ENCODE data around the gene MGAT3. TPM values are rescaled to one million over a fixed set of nuclear protein-coding genes. Genes with fewer than 3 reads are reported as not detected.

The MGAT3 gene
- total and polyA plus RNA-seq, 9 of the 15 experiments (the other 6 are each of a cell fraction or from before 2014, with no cell fraction given) = 0.10 to 11.5 (median 4.6) TPM

DNA sequence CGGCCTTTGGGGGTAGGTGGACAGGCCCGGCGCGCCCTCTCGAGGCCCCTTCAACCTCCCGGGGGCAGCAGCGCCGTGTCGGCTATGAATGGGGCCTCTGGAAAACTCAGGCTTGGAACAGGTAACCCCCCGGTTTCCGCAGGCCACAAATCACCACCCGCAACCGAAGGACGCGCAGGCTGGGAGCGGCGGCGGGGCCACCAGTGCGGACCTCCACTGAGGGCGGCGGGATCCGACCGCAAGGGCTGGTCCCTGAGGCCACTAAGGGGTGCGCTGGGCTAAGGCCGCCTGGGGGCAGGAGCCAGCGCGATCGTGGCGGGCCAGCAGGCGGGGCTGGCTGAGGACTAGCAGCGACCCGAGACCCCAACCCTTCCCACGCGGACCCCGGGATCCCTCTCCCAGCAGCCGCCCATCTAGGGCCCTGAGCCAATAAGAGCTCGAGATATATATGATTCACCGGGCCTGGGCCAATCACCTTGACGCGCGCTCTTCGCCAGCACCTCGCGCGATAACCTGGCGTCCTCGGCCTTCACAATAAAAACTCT is 62.9 kb downstream of the MGAT3 start:
- Histone ChIP-seq H3K27me3 (ENCODE audit: control insufficient read depth in 2 of 2, insufficient read depth in 2 of 2, low read length in 2 of 2) (no peaks in the 10 kb centered on the region), H4K20me1 (replicated peaks; ENCODE audit: control insufficient read depth, insufficient read depth, low read length) (peaks cover 28% of the 10 kb centered on the region), H3K9me1 (ENCODE audit: control insufficient read depth, insufficient read depth, low read length) (no peaks in the 10 kb centered on the region), H3K36me3 (ENCODE audit: control insufficient read depth, insufficient read depth, low read length) (peaks cover 68% of the 10 kb centered on the region), H3K4me3 (peak overlapping the region; percentile 99), H3K79me2 (ENCODE audit: control insufficient read depth, insufficient read depth, low read length) (peaks cover 74% of the 10 kb centered on the region), H2AFZ (ENCODE audit: low read depth, low read length) (peak overlapping the region; percentile 84), H3K27ac (ENCODE audit: extremely low read depth, low read depth, low read length) (peak overlapping the region; percentile 100), H3K4me2 (ENCODE audit: insufficient read depth, low read length) (peak overlapping the region; percentile 97), H3K9me3 (replicated peaks; ENCODE audit: control insufficient read depth, insufficient read depth, low read depth, low read length) (no peaks in the 10 kb centered on the region), H3K9ac (ENCODE audit: insufficient read depth in 1 of 2, low read depth in 2 of 2, low read length in 2 of 2) (peak overlapping the region; percentile 99 to 100), H3K4me1 (replicated peaks in 1 of 2; ENCODE audit: control insufficient read depth in 2 of 2, insufficient read depth in 2 of 2, low read length in 2 of 2) (peaks cover 23 to 32% of the 10 kb centered on the region in 2 experiments; a peak in 4 of 5 replicates)
- peak; percentile 87 for ATAC-seq
- ChIA-PET CTCF (ENCODE audit: low intra/inter-chr PET ratio) (interaction anchor here (1.0 kb wide), 1 partner anchor 1468 kb away, joined by 3 read pairs; no protein-coding TSS in a partner anchor), POLR2A (interaction anchor here (0.6 to 6.1 kb wide), 31 partner anchors 9 to 1155 kb away, joined by 3 to 106 read pairs (median 4); partner anchors contain the start of genes MIEF1 and RPL3)
- in situ Hi-C loops (cut with MboI) = no loop called here
- intact Hi-C loops (cut with micrococcal nuclease) = loop anchor here (2.0 to 10.0 kb wide), 5 partner anchors 23 to 345 kb away; partner anchors contain the start of gene RPL3
- DNase-seq (ENCODE audit: extremely low read depth in 1 of 4, low spot score in 3 of 4) = peak; percentile 88 to 97 (median 92)
- 2% methylated on average over 26 of the region's 47 CpGs for WGBS (ENCODE audit: insufficient coverage, low coverage, missing lambda C conversion rate)
- FAIRE-seq = peak; percentile 84
- BruUV-seq (replicated peaks) = TSS peak; percentile 88
- TF ChIP-seq SUPT5H (IDR thresholded peaks at IDR 0.05) (peak; percentile 51), RFX5 (IDR thresholded peaks at IDR 0.05; ENCODE audit: low read depth, low read length) (peak; percentile 13; the same call in 1 of the 2 replicates), SIN3B (IDR thresholded peaks at IDR 0.05; ENCODE audit: low read depth) (peak; percentile 83; the same call in 1 of the 2 replicates), XRCC5 (IDR thresholded peaks at IDR 0.05; ENCODE audit: low read depth, low read length) (no peak), NFYB (IDR thresholded peaks at IDR 0.05; ENCODE audit: extremely low read depth, insufficient read length) (peak; percentile 77), SAP30 (IDR thresholded peaks at IDR 0.05; ENCODE audit: borderline replicate concordance, insufficient read depth, low read depth, low read length, poor library complexity, severe bottlenecking) (peak; percentile 61), CHD2 (IDR thresholded peaks at IDR 0.05; ENCODE audit: low read depth, low read length) (peak; percentile 96), U2AF2 (optimal IDR thresholded peaks at IDR 0.05; ENCODE audit: low read depth, low read length) (no peak)
- TF ChIP-seq, protein P1, sequence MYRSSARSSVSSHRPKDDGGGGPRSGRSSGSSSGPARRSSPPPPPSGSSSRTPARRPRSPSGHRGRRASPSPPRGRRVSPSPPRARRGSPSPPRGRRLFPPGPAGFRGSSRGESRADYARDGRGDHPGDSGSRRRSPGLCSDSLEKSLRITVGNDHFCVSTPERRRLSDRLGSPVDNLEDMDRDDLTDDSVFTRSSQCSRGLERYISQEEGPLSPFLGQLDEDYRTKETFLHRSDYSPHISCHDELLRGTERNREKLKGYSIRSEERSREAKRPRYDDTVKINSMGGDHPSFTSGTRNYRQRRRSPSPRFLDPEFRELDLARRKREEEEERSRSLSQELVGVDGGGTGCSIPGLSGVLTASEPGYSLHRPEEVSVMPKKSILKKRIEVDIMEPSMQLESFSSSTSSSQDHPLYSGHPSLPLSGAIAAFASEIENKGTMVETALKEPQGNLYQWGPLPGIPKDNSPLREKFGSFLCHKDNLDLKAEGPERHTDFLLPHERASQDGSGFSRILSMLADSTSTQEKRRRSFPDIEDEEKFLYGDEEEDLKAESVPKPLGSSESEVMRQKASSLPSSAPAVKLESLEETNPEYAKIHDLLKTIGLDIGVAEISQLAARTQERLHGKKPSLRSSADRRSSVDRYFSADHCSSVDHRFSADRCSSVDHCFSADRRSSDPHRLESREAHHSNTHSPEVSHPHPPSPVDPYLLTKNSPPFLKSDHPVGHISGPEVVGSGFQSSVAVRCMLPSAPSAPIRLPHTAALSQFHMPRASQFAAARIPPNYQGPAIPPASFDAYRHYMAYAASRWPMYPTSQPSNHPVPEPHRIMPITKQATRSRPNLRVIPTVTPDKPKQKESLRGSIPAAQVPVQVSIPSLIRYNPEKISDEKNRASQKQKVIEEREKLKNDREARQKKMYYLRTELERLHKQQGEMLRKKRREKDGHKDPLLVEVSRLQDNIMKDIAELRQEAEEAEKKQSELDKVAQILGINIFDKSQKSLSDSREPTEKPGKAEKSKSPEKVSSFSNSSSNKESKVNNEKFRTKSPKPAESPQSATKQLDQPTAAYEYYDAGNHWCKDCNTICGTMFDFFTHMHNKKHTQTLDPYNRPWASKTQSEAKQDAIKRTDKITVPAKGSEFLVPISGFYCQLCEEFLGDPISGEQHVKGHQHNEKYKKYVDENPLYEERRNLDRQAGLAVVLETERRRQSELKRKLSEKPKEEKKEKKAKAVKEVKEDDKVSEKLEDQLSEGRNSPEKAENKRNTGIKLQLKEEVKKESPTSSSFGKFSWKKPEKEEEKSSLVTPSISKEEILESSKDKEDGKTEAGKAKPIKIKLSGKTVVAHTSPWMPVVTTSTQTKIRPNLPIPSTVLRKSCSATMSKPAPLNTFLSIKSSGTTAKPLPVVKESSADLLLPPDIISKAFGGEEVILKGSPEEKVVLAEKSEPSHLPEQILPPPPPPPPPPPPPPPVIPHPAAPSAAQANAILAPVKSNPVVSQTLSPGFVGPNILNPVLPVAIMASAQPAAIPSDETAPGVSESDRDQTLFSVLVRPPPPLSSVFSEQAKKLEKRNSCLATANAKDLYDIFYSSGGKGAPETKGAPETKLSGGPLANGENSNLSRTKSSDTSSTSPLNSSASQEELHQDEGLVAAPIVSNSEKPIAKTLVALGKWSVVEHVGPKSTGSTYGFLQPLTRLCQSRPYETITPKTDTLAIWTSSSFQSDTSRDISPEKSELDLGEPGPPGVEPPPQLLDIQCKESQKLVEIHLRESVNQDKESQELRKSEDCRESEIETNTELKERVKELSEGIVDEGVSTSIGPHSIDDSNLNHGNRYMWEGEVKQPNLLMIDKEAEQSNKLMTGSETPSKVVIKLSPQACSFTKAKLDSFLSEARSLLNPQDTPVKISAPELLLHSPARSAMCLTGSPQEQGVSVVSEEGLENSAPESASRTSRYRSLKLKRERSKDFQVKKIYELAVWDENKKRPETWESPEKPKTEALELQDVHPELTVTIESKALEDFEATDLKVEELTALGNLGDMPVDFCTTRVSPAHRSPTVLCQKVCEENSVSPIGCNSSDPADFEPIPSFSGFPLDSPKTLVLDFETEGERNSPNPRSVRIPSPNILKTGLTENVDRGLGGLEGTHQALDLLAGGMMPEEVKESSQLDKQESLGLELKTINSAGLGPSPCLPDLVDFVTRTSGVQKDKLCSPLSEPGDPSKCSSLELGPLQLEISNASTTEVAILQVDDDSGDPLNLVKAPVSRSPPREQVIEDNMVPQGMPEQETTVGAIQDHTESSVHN (IDR thresholded peaks at IDR 0.05; ENCODE audit: borderline replicate concordance in 1 of 2, low read depth in 1 of 2) = no peak
- TF ChIP-seq, protein P2, sequence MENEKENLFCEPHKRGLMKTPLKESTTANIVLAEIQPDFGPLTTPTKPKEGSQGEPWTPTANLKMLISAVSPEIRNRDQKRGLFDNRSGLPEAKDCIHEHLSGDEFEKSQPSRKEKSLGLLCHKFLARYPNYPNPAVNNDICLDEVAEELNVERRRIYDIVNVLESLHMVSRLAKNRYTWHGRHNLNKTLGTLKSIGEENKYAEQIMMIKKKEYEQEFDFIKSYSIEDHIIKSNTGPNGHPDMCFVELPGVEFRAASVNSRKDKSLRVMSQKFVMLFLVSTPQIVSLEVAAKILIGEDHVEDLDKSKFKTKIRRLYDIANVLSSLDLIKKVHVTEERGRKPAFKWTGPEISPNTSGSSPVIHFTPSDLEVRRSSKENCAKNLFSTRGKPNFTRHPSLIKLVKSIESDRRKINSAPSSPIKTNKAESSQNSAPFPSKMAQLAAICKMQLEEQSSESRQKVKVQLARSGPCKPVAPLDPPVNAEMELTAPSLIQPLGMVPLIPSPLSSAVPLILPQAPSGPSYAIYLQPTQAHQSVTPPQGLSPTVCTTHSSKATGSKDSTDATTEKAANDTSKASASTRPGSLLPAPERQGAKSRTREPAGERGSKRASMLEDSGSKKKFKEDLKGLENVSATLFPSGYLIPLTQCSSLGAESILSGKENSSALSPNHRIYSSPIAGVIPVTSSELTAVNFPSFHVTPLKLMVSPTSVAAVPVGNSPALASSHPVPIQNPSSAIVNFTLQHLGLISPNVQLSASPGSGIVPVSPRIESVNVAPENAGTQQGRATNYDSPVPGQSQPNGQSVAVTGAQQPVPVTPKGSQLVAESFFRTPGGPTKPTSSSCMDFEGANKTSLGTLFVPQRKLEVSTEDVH (IDR thresholded peaks at IDR 0.05; ENCODE audit: low read depth, partially characterized antibody) = no peak
